Endothelial cell of umbilical vein (primary cell): ENCODE measurements around the gene ABCC5.

Source experiments
- CTCF ChIP-seq, 2 donors: IDR thresholded peaks; 1 replicate in 1 of 2; 2 replicates in 1 of 2; pipeline ENCODE4 v1.5.1; 2011; ENCODE audit warnings: low read length in 2 of 2, mild to moderate bottlenecking in 2 of 2, moderate library complexity in 2 of 2, control low read depth in 1 of 2, inconsistent platforms in 1 of 2, low read depth in 1 of 2; ENCODE audit not compliant: insufficient read depth in 1 of 2; ENCODE audit errors: extremely low read depth in 1 of 2
- JUN ChIP-seq: IDR thresholded peaks from 2 replicates; pipeline ENCODE4 v1.6.1; 2011; ENCODE audit warnings: borderline replicate concordance, low read depth; ENCODE audit not compliant: insufficient read length, insufficient read depth
- POLR2A ChIP-seq: IDR thresholded peaks from 2 replicates; pipeline ENCODE4 v1.6.1; 2012; ENCODE audit warnings: low read depth, mild to moderate bottlenecking, control low read depth, low read length
- POLR2AphosphoS5 ChIP-seq: IDR thresholded peaks from 2 replicates; pipeline ENCODE4 v1.6.1; 2012; ENCODE audit warnings: low read depth, mild to moderate bottlenecking, control low read depth, low read length, moderate library complexity; ENCODE audit not compliant: insufficient read depth

- no peak for TF ChIP-seq POLR2A
- no peak for TF ChIP-seq POLR2AphosphoS5
- TF ChIP-seq JUN = no peak
- no peak for TF ChIP-seq CTCF (IDR thresholded peaks at IDR 0.05; ENCODE audit: extremely low read depth in 1 of 2, insufficient read depth in 1 of 2, low read depth in 1 of 2, low read length in 2 of 2)
Observed at GRCh38 chr3:184039414-184039813, 21.7 kb upstream of the ABCC5 start.
